Muscle of back (tissue), 11 donors: Measurements from ENCODE around the gene PXYLP1. TPM values are rescaled to one million over a fixed set of nuclear protein-coding genes. Genes with fewer than 3 reads are reported as not detected.

Experiments used
- DNase-seq, 3 donors: peaks; one replicate each; pipeline versions ENCODE4 v3.0.0 to v3.0.0-alpha.2; 2013
- polyA plus RNA-seq, 10 donors: library from polyadenylated mRNA; unstranded; fragments of 120-200 nt; gene quantifications; one replicate each; pipeline ENCODE4 v1.2.1, GENCODE V29; 2013; ENCODE audit not compliant: insufficient read length in 10 of 10

The PXYLP1 gene
- polyA plus RNA-seq, 10 donors, result 18.8 to 23.7 (median 21.5) TPM

DNA sequence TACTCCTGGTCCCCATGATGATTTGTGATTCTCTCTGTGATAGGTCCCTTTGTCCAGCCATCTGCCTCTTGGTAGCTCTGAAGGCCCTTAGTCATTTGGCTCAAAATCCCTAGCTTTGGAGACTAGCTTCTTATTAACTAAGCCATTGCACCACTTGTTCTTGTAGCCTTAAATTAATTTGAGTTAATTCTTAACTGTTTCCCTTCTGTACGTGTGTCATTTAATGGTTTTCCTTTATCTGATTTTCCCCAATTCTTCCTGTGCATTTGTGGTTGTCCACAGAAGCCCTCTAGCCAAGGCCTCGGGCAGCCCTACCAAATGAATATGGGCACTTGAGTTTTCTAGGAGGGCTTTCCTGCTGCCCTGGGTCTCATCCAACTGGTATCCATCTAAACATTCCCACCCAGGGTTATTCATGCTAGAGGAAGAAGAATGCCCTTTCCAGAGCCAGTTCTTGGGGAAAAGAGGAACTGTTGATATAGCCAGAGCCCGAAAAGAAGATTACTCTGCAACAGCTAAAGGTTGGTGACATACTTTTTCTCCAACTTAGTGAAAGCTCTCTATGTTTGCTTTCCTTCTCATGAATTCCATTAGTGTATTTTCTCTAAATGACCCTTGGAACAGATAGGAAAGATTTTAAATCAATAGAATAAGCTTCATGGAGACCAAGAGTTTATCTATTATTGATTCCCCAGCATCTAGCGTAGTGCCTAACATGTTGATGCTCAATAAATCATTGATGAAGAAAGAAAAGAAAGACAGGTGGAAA lies 92.5 kb downstream of the PXYLP1 start:
- no peak for DNase-seq

DNA sequence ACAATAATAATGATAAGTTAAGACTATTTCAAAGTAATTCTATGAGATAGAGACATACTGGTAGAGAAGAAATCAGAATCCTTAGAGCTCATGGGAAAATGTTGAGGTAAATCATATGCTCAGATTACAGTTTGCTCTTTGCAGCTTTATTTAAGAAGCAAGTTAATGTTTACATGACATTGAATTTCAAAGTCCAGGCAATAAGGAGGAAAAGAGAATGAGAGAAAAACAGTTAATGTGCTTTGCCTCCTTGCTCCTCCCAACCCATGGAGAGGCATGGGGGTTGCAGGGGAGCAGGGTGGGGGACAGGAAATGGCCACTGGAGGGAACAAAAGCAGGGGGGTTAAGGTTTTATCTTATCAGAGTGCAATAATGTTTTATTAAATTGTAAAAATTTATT lies 94.5 kb downstream of the PXYLP1 start:
- no peak for DNase-seq

DNA sequence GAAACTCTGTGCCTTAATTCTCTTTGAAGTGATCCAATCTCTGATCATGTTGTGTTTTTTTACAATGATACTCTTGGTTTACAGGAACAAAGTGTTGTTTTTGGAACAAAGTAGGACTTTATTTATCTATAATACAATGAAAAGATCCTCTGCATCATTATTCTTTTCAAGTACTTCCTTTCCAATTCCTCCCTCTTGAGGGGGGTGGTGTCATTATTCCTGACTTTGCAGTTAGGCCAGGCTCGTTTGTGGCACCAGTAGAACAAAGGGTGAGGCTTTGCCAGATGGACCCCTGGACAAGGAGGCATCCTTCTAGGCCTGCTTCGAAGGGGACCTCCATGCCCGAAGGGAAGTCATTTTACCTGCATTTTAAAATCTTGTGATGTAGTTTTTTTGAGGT lies 95.0 kb downstream of the PXYLP1 start:
- no peak for DNase-seq

DNA sequence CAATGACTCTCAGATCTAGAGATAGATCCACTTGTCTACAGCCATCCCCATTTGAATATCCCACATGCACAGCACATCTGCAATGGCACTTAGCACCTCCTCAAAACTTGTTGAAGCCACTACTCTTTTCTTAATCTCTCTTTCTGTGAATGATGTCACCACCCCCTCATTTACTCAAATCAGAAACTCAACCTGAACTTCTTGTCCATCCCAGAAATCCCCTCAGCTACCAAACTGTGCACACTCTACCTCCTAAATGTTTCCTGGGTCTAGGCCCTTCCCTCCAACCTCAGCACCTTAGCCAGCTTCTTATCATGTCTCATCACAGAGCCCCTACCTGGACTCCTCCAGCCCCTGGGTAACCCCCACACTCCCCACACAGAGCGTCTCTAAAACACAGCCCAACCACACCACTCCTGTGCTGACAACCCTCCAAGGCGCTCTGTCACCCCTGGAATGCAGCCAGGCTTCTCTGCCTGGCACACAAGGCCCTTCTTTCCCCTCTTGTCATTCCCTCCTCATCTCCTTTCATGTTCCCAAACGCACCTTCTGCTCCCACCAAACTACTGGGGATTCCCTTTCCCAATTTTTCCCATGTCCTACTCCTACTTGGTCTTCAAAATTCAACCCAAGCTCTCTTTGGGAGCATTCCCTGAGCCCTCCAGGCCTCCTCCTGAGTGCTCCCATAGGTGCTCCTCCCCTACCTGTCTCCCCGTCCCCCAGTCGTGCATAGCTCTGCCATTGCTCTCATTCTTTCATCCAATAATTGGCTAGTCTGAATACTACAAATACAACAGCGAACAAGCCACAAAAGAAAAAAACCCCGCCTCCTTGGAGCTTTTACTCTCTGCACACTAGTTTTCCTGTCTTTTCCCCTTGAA lies 96.9 kb downstream of the PXYLP1 start:
- no peak for DNase-seq

DNA sequence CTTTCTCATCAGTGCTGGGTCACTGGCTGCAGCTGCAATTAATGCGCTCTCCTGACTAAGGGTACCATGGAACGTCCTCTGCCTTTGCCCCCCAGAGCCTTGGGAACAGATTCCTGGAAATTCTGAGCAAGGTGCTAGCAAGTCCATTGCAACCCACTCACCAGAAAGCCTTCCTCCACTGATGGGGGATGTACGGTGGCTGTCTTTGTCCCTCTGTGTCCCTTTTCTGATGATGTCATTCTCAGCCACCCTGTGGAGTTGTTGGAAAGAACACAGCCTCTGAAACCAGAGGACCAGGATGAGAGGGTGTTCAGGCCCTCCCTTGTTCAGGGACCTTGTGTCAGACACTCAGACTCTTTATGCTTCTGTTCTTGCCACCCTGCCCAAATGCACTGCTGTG lies 98.6 kb downstream of the PXYLP1 start:
- DNase-seq, result no peak

DNA sequence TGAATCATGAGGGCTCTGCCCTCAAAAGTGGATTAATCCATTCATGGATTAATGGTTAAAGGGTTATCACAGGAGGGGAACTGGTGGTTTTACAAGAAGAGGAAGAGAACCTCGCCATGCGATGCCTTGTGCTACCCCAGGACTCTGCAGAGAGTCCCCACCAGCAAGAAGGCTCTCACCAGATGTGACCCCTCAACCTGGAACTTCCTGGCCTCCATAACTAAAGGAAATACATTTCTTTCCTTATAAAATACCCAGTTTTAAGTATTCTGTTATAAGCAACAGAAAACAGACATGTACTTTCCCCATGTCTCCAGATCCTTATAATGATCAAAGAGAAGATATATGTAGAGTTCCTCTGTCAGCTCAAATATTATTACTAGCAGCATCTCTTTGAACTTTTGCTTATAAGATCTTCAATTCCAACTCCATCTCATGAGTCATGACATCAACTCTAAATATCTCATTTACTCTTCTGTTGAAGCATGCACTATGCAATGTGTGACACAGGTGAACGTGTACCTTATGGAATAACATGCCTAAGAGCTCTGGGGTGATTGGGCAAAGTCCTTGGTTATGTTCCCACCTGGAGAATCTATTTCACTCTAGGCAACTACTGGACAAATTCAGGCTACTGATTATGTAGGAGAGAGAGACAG lies 99.2 kb downstream of the PXYLP1 start:
- DNase-seq, result no peak

DNA sequence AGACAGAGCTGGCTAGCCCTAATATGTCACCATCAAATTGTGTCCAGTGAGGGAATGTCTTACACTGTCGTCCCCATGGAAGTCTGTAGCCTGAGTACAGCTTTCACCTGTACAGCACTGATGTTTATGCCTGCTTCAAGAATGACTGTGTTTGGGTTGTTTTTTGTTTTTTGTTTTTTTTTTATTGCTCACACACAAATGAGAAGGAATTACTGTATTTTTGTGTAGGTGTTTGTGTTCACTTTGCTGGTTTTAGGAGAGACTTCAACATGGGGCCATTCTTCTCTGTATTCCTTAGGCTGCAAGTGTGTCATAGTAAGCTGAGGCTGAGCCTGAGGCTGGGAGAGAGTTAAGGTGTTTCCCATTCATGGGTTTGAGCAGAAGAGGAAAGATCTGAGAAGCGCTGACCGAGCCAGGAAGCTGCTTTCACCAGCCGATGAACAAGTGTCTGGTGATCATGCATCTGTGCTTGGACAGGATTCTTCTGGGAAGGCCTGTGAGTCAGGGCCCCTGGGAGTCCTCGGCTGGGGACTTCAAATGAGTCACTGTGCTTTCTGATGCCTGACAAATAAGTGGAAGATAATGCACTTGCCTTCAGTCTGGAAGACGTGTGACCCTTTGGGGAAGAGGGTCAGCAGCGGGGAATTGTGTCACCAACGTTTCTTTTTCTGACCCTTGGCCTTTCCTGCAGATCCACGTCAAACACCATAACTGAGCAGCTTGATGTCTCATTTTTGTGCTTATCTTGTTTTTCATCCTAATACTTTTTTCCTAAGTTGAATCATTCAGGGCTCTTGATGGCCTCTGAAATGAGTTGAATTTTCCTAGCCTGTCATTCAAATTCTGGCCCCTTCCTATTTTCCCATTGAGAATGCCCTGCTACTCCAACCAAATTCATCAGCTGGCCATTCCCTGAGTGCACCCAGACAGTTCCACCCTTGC lies 100.0 kb downstream of the PXYLP1 start:
- peak in 2 of 3 donors; percentile 32 to 91 for DNase-seq

DNA sequence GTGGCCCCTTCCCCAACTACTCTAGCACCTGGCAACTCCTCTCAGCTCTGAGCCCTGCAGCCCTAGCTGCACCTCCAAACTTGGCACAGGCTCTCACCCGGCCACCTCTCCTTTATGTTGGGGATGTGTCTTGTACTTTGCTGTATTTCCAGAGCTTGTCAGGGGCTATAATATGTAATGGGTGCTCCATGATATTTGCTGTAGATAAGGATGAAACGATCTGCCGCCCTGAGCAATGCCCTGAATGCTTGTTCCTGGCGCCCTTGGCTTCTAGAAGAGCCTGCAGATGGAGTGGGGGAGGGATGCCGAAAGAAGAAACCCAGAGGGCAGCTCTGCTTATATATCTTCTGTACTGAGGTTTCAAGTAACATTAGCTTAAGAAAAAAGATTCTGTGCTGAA lies 100.8 kb downstream of the PXYLP1 start:
- no peak for DNase-seq

DNA sequence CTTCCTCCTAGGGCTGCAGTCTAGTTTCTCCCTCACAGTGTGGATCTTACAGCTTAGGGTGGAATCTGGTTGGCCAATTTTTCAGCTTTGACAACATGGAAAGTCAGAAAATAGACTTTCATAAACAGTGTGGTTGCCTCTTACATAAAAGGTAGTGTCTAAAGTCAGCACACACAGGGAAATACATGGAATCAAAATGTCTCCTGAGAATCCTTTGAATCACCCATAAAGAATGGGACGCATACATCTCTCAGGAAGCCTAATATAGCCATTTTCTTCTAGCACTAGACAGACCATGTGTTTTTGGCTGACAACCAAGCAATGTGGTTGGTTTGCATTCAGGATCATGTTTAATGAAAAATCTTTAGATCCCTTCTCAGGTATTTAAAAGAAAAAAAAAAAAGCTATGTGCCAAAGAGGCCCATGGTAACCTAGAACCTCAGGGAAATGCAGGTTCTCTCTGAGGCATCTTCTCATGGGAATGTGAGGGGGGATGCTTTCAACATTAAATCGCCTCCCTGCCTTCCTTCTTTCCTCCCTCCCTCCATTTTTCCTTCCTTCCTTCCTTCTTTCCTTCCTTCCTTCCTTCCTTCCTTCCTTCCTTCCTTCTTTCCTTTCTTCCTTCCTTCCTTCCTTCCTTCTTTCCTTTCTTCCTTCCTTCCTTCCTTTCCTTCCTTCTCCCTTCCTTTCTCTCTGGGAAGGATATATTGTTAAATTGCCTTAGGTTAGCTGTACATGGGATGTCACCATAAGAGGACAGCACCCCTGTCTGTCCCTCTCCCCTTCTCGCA lies 102.4 kb downstream of the PXYLP1 start:
- DNase-seq, result peak in 1 of 3 donors; percentile 90

DNA sequence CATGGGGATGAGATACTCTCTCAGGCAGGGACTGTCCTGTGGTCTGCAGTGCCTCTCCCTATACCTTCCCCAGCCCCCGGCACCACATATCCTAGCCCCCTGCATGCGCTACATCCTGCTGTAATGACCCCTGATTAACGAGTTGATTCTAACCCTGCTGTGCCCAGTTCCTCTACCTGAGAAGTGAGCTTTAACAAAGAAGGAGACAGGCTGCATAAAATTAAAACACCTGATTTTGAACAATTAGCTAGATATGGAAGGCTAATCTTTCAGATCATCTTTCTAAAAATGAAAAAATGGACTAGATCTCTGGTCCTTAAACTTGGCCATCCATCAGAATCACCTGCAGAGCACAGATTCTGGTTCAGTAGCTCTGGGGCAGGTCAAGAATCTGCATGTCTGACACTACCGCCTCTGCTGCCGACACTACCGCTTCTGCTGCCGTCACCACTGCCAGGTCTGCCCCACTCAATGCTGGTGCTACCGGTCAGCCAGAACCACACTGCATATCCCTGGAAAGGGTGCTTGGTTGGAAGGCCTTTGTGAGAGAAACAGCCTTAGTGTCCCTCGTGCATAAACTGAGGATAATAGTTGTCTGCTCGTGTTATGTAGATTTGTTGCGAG lies 103.1 kb downstream of the PXYLP1 start:
- no peak for DNase-seq

DNA sequence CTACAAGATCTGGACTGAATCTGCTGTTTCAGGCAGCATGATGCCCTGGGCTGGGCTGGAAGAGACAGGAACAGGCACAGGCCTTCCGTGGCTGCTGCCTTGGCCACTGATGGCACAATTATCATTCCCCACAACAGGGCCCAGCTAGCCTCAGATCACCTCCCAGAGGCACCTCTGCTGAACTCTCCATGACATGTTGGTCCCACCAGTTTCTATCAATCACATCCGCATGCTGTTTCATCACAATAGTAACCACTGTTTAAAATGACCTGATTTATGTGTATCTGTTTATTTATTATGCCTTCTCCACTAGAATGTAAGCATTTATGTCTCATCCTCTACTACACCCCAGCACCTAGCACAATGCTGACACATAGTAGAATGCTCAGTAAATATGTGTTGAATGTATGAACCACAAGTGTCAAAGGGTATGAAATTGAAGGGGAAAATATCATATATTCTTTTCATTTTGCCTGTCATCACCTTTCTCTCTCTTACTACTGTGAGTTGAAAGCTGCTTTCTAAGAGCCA lies 104.0 kb downstream of the PXYLP1 start:
- DNase-seq, result peak in 1 of 3 donors; percentile 39

DNA sequence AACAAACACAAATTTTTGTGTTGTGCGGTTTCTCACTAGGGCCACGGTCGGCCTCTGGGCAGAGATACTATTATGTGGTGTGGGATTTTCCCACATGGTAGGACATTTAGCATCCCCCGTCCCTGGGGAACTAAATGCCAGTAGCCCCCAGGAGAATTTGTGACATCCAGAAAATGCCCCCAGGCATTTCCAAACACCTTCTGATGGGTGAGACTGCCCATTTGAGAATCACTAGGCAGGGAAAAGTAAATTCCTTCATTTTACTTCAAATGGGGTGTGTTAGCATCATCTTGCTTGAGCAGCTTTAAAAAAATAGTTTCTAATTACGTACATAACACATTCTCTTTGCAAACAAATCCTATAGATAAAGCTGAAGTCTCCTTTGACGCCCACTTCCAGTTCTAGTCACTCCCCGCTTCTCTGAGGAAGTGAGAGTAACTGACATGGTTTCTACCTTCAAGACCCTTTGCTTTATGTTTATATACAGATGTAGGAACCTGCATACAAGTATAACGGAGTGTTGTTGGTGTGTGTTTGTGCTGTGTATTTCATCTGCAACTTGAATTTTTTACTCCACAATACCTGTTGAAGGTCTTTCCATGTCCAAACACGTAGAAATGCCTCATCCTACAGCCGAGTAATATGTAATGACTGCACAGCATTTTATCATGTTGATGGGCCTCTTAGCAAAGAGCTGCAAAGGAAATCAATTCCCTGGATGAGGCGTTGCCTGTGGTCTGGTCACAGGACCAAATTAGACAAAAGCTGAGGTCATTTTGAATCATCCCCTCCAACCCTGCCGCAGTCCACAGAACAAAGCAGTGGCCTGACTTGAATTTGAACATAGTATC lies 105.3 kb downstream of the PXYLP1 start:
- DNase-seq, result peak in 1 of 3 donors; percentile 27

DNA sequence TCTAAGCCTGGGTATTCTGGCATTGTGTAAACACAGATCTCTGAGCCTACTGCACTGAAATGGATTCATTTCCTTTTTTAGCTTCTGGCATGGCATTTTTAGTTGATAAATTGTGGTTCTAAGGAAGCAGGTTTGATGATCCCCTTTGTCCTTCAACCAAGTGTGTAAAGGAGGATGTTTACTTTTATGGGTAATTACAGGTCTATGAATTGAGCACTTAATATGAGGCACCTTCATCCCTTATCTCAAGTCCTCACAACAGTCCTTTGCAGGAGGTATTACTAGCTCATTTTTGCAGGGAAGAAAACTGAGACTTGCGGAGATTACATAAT lies 105.9 kb downstream of the PXYLP1 start:
- DNase-seq, result no peak

DNA sequence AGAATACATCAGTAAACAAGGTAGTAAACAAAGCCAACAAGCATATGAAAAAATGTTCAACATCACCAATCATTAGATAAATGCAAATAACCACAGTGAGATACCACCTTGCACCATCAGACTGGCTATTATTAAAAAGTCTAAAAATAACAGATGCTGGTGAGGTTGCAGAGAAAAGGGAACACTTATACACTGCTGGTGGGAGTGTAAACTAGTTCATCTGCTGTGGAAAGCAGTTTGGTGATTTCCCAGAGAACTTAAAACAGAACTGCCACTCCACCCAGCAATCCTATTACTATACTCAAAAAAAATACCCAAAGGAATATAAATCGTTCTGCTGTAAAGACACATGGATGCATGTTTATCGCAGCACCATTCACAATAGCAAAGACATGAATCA lies 106.4 kb downstream of the PXYLP1 start:
- no peak for DNase-seq

DNA sequence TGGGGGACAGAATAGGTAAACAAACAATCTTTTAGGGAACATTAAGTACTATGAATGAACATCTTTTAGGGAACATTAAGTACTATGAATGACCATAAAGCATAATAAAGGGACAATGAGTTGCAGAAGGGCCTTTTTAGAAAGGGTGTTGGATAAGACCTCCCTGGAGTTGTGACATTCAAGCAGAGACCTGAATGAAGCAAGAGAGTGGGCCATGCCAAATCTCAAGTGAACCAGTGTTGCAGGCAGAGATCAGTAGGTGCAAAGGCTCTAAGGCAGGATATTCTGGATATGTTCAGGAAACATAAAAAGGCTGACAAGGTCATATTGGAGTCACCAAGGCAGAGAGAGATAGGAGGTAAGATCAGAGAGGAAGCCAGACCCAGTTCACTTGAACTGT lies 107.3 kb downstream of the PXYLP1 start:
- DNase-seq, result no peak

DNA sequence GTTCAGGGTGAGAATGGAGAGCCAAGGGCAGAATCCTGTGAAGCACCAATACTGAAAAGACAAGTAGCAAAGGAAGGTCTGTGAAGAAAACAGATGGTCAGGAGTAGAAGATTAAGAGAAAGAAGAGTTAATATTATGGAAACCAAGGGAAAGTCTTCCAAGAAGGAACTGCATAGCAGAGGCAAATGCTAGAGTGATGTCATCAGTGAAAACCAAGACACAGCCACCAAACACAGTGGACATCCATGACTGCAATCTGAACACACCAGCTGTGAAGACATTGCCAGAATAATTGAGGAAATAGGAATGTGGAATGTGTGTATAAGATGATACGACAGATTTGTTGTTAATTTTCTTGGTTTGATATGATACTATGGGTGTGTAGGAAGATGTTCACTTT lies 109.9 kb downstream of the PXYLP1 start:
- no peak for DNase-seq

DNA sequence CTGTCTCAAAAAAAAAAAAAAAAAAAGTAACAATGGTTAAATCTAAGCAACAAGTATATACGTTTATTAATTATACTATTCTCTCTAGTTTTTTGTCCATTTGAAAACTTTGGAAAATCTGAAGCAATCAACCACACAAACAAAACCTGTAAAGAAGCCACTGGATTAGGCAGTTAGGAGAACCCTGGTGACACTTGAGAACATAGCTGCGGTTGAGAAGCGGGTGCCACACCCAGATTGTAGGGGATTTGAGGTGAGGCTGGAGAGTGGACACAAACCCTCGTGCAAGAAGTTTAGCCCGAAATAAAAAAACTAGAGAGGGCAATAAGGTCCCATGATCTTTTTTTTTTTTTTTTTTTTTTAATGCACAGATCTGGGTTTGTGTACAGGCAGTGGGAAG lies 110.8 kb downstream of the PXYLP1 start:
- DNase-seq, result no peak

DNA sequence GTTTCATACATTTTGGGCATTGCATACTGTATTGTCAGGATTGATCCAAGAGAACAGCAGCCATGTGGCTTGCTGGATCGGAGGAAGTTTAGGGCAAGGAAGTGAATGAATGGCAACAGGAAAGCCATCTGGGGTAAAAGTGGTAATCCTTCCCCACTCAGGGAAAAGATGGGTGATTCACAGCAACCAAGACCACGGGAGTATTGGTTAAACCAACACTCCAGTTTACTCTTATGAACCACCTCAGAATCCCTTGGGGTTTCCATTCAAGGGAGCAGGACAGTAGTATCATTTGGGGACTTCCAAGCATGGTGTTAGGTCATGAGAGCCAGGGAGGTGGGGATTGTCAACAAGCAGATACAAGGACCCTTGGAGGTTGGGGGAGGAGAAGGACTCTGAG lies 111.5 kb downstream of the PXYLP1 start:
- no peak for DNase-seq

DNA sequence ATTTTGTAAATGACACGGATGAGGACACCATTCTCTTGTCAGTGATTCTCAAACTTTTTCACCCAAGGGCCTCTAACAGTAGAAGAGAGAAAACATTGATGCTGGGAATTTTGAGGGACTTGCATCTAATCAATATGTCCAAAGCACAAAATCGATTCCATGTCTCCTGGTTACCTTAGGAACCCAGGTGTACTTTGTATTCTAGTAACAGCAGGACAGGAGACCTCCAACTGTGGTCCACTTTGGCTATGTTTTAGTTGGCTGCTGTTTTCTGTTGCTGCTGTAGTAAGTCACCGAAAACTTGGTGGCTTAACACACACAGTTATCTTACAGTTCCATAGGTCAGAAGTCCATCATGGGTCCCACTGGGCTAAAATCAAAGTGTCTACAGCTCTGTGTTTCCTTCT lies 112.2 kb downstream of the PXYLP1 start:
- DNase-seq, result no peak
